Left kidney (tissue), 1 donor: ENCODE measurements around the gene OR2J2. TPM values are rescaled to one million over a fixed set of nuclear protein-coding genes. Genes with fewer than 3 reads are reported as not detected.

Experiments
- polyA plus RNA-seq: library from polyadenylated mRNA; unstranded; fragments of 120-200 nt; gene quantifications from one replicate; pipeline ENCODE4 v1.2.1, GENCODE V29; 2013; ENCODE audit not compliant: insufficient read length

Gene OR2J2
- polyA plus RNA-seq, 1 donor = not detected

Other genes with a start within 250 kb of the OR2J2 start
- 101 TPM for gene TRIM27, start 246.9 kb upstream of the OR2J2 start, polyA plus RNA-seq
- gene ZNF311, start 165.6 kb upstream of the OR2J2 start, polyA plus RNA-seq = 7.9 TPM
- gene OR2W1, start 125.7 kb upstream of the OR2J2 start, polyA plus RNA-seq = not detected
- gene OR2B3, start 83.6 kb upstream of the OR2J2 start, polyA plus RNA-seq = not detected
- gene OR2J1, start 71.4 kb upstream of the OR2J2 start, polyA plus RNA-seq = not detected
- gene OR2J3, start 62.8 kb upstream of the OR2J2 start, polyA plus RNA-seq = not detected
- gene OR14J1, start 130.8 kb downstream of the OR2J2 start, polyA plus RNA-seq = 0.13 TPM
- gene OR5V1, start 198.0 kb downstream of the OR2J2 start, polyA plus RNA-seq = not detected
- gene OR12D3, start 204.4 kb downstream of the OR2J2 start, polyA plus RNA-seq = not detected
- not detected for gene OR12D2, start 224.7 kb downstream of the OR2J2 start, polyA plus RNA-seq
- not detected for gene OR12D1, start 244.0 kb downstream of the OR2J2 start, polyA plus RNA-seq